ENCODE results near the gene ACTN1.
"Not testable (repeated sequence)": the region's sequence is repeated elsewhere in the genome, so short reads cannot be mapped to it uniquely, and the experiment has no call there.

The ACTN1 gene

DNA sequence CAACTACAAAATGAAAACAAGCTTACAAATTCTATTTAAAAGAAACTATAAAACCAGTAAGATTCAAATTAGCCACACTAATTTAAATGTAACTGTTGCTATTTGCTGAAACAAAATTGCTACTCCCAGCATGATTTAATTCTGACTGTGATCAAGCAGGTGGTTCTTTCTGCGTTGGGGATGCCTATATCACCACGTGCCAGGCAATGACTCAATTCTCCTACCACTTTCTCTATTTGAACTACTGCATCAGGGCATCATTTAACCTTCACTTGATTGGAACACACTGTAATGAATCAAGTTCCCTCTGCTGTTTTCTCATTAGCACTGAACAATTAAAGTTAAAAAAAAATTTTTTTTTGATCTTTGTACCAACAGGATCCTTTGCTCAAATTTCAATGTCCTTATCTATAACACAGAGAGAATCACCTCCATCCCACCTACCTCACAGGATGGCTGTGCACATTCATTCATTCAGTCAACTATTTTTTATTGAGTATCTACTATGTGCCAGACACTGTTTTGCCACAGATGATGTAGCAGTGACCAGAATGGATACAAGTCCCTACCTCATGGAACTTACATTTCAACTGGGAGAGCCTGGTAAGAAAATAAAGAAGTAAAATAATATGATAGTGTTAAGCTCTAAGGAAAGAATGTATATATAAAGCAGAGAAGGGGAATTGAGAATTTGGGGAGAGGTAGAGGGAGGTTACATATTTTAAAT lies 8.0 kb upstream of the ACTN1 start:
- DNase-seq (ENCODE audit: low read depth): no peak

DNA sequence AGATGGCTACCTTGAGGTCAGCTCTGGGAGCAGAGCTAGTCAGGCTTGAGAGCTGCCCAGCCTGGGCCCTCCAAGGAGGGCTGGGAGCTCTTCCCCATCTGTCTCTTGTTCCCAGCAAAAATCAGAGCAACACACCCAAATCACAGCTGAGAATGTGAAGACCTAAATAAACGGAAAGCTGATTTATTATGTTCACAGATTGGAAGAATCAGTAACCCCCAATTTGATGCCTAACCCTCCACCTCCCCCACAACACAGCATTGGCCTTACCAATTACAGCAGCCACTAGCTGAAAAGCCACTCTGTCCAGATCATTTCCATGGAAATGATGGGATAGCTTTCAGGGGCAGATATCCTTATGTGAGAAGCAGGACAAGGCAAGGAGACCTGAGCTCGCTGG lies 7.1 kb upstream of the ACTN1 start:
- no peak for DNase-seq (ENCODE audit: low read depth)

DNA sequence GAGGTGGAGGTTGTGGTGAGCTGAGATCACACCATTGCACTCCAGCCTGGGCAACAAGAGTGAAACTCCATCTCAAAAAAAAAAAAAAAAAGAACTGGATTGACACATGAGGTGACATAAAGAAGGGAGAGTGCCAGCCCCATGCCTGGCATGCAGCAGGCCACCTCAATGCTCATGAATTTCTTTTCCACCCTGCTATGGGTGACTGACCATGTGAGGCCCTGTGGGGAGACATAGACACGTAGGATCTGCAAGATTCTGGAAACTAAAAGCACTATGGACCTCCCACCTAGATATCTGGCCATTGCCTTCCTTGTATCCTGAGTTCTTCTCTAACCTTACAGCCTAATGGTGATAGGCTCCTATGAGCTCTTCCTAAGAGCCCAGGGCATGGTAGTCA lies 5.6 kb upstream of the ACTN1 start:
- no peak for DNase-seq (ENCODE audit: low read depth)

DNA sequence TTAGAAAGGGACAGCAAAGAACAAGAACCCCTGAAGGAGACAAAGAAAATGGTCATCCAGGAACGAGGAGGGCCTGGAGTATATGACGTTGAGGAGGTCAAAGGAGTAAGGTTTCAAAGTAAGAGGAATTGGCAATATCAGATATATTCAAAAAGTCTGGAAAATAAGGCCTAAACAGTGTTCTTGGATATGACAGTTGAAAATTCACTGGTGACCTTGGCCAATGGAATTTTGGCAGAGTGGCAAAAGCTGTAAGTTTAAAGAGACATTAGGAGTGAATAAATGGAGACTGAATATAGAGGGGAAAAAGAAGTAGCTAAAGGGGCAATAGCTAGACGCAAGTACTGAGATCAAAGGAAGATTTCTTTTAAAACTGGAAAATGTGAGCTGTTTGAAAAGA lies 4.1 kb upstream of the ACTN1 start:
- DNase-seq (ENCODE audit: low read depth): no peak

DNA sequence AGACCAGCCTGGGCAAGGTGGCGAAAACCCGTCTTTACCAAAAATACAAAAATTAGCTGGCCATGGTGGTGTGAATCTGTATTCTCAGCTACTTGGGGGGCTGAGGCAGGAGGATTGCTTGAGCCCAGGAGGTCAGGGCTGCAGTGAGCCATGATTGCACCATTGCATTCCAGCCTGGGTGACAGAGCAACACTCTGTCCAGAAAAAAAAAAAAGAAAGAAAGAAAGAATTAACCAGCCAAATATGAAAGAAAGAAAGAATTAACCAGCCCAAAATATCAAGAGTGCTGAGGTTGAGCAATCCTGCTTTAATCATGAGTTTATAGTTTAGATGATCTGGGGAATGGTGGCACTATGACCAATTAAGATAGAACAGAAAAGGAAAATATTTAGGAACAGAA lies 3.5 kb upstream of the ACTN1 start:
- no peak for DNase-seq (ENCODE audit: low read depth)

DNA sequence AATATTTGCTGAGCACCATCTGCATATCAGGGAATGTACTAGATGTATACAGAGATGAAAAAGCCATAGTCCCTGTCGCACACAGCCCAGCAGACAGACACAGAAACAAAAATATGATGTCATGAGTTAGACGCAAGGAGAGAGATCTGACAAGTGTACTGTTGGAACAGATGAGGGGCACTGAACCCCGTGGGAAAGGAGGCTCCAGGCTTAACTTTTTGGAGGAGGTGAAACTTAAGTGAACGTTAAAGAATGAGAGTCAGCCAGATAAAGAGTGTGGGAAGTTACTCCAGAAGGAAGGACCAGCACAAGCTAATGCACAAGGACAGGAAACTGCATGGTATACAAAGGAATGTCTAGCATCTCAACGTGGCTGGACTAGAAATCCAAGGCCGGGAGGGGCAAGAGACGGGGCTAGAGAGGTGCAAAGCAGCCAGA lies 2.5 kb upstream of the ACTN1 start:
- no peak for DNase-seq (ENCODE audit: low read depth)

DNA sequence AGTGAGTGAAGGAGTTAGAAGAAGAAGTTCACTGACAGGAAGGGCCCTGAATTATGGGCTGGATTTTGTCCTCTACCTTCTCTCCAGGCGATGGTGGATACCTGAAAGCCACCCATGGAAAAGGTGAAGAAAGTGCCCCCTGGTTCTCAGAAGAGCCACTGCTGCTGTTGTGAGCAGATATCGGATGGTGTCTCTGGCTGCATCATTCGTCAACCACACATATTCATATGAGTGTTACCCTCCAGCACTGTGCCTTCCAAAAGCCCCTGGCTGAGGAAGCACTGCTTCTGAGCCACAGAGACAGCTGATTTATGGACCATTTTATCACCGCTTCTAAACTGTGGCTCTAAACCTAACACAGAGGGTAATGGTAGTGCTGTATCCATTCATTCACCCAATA lies 2.0 kb upstream of the ACTN1 start:
- no peak for DNase-seq (ENCODE audit: low read depth)

DNA sequence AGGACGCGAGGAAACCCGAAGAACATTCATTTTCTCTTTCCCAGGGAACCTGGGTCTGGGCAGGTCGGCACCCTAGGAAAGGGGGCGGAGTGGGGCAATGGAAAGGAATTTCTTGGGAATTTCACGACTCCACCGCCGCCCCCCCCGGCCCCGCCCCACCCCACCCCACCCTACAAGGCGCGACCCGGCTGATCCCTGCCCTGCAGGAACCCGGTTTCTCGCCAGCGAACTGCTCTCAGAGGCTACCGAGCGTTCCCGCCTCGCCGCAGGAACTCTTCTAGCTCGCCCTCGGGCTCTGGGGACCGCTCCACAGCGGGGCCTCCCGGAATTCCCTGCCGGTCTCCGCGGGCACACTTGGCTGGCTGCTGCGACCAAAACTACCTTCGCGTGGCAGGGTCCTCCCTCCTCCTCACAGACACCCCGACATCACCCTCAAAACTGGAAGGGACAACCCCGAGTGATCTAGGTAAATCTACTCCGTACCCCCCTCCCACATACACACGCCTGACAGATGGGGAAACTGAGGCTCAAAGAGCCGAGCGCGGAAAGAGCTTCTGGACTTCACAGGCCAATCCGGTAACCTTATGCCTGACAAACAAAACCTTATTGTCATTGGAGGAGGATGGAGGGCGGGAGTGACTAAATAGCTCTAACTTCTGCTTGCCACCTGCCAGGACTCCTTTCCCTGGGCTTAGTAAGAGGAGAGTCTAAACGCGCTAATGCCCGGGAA lies 785 bp upstream of the ACTN1 start:
- no peak for DNase-seq (ENCODE audit: low read depth)

DNA sequence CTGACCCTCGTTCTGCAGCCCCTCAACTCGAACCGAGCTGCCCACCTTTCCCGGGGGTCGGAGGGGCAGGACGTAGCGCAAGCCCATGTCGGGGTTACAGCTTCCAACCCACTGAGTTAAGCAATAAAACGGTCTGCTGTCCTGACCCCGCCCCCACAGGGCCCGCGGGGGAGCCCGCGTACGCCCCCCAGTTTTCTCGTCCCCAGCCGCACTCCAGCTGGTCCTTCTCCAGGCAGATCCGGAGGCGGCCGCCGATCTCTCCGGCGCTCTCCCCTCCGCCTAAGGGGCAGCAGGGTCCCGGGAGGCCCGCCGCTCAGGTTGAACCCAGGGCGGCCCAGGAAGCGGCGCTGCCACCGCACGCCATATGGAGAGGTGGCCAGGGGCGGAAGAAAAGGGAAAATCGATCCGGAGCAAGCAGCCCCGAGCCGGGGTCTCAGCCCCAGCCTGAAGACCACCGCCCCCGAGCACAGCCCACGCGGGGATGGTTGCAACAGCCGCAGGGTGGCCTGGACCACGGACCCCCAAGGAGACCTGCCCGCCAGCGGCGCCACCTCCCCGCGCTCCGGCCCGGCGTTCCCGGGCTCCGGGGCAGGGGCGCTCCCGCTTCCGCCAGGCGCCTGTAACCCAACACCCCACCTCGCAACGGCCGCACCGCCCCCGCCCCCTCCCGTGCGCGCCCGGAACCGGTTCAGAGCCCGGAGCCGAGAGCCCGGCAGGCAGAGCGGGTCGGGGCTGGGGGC lies 760 bp downstream of the ACTN1 start:
- DNase-seq (ENCODE audit: low read depth): no peak

DNA sequence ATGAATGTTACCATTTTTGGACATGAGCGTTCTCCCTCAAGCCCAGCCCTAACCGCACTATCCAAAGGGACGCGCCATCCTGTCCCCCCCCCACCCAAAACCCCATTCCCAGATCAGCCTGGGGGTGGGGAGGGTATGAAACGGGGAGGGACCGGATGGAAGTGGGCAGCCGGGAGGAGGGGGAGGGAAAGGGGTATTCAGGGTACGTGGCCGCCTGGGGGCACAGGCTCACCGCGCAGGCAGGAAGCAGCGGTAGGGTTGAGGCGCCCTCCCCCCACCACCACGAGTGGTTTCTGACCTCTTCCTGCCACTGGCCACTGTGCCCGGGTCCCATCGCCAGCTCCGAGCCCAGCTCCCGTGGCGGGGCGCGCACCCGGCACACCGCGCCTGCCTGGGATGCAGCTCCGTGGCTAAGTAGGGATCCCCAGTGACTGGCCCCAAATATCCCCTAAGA lies 1.4 kb downstream of the ACTN1 start:
- peak; percentile 93 for DNase-seq (ENCODE audit: low read depth)

DNA sequence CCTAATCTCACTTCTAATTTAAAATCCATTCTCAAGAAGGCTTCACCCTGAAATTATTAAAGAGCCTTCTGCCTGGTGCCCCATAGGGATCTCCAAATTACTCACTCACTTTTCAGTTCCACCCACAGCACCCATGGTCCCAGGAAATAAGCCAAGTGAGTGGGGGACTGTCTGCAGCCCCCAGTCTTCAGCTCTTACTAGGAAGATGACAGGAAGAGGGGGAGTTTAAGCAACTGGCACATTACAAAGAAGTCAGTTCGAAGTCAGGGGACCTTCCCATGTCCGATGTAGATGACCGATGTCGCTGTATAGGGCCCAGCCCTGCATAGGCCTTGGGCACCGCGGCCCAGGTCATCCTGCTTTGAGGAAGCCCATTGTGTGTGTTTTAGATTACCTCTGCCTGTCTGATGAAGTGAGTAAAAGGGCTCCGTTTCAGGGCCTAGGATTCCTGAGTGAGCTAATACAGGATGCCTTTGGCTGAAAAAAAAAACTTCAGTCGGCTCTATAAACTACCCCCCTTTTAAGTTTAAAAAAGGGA lies 1.9 kb downstream of the ACTN1 start:
- DNase-seq (ENCODE audit: low read depth): no peak

DNA sequence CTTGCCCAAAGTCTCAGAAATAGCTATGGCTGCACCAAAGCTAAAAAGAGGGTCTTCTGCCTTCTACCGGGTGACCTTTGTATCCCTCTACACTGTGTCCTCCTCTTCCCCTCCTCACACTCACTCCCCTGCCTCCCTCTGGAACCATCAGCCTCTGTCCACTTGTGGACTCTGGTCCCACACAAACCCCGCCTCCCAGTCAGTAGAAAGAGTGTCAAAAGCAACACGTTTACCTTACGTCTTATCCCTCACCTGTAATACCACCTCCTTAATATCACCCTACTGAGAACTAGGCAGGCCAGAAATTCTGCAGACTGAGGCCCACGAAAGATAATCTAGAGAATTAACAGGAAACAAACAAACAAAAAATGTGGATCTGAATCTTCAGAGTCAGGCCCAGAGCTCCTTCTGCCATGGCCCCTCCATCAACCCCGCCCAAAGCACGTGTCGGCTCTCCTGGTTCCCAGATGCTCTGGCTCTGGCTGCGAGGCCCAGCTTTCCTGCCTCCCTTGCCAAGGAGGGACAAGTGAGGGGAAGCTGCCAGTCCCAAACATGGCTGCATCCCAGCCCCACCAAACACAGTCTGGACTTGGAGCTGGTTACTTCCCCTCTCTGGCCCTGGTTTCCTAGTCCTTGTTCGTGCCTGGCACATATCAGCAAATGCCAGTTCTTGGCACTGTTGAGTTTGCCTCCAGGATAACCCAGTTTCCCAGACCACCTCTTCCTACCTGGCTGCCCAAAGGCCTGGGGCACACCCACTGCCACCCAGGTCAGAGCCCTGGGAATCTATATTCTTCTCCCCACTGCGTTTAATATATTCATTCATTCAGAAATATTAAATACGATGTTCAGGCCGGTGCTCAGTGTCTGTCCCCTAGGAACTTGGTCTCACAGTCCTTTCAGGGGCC lies 2.7 kb downstream of the ACTN1 start:
- DNase-seq (ENCODE audit: low read depth): no peak

DNA sequence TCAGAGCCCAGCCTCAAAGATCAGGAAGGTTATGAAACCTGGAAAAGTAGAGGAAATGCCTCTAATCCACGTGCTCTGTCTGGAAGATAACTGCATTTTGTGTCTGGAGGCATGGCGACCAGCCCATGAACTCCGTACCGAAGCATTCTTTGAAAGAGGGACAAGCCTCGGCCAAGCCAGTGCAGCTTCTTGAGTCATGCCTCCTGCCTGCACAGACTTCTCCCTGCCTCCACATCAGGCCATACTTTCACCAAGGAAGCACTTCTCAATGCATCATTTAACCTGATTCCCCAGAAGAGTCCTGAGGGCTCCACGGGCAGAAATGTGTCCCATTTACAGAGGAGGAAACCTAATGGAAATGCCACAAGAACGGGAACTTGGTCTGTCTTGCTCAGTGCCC lies 3.4 kb downstream of the ACTN1 start:
- DNase-seq (ENCODE audit: low read depth): no peak

DNA sequence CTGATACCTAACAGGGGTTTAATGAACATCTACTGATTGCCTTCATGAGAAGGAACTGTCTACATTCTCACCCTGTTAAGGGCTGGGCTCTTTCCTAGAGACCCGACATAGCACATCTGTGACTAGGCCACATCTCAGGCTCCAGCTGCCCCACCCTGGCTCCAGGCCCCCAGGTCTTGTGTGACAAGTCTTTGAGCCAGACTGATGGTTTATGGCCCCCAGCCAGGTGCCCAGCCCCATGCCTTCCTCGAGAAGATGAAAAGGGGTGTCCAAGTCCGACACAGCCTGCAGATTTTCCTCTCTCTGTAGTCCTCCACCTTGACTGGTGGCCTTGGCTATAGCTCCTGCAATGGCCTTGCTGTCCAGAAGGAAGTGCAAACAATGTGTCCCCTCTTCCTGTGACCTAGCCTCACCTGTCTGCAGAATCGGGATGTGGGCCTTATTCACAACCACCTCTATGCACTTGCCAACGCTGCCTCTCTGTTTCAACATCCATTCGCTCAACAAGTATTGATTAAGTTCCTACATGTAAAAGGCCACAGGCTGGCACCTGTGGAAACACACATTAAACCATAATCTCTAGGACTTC lies 4.2 kb downstream of the ACTN1 start:
- no peak for DNase-seq (ENCODE audit: low read depth)

DNA sequence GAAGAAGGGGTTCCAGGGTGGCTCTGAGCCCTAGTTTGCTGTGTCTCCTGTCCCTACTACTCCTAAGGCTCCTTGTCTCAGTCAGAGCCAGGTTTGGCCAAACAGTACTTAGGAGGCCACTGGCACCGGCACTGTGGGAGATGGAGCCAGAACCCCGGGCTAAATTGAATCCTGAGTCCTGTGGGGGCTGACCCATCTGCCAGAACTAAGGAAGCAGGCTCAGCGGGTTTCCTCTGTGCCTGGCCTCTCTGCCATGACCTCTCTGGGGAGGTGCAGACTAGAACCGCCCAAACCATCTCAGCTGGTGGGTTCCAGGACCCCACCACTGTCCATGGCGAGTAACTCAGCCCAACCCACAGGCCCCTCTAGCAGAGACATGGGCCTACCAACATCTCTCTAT lies 5.5 kb downstream of the ACTN1 start:
- DNase-seq (ENCODE audit: low read depth): no peak

DNA sequence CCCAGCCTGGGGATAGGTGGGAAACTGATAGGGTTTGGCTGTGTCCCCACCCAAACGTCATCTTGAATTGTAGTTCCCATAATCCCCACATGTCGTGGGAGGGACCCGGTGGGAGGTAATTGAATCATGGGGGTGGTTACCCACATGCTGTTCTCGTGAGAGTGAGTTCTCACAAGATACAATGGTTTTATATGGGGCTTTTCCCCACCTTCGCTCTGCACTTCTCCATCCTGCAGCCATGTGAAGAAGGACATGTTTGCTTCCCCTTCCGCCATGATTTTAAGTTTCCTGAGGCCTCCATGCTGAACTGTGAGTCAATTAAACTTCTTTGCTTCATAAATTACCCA lies 5.9 kb downstream of the ACTN1 start:
- not testable (repeated sequence) for DNase-seq (ENCODE audit: low read depth)

DNA sequence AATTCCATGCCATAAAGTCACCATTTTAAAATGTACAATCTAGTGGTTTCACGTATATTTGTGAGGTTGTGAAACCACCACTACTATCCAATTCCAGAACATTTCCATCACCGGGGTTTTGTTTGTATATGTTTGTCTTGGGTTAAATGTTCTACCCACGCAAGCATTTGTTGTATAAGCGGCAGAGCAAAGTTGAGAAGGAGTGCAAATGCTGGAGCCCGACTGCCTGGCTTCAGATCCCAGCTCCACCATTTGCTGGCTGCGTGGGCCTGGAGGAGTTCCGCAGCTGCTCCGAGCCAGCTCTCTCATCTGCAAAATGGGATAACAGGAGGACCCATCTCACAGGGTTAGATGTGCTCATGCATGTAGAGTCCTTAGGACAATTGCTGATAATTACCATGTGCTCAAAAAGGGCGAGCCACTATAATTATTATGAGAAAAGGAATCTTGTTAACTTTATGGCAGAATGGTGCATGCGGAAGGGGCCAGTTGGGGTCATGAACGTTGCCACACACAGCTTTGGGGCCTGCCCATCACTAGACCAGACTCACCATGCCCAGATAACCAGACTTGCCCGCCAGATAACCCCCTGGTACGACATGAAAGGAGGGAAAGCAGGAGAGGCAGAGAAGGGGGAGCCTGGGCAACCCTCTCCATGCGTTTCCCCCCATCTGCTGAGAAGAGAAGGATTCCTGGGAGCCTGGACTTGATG lies 6.4 kb downstream of the ACTN1 start:
- no peak for DNase-seq (ENCODE audit: low read depth)

DNA sequence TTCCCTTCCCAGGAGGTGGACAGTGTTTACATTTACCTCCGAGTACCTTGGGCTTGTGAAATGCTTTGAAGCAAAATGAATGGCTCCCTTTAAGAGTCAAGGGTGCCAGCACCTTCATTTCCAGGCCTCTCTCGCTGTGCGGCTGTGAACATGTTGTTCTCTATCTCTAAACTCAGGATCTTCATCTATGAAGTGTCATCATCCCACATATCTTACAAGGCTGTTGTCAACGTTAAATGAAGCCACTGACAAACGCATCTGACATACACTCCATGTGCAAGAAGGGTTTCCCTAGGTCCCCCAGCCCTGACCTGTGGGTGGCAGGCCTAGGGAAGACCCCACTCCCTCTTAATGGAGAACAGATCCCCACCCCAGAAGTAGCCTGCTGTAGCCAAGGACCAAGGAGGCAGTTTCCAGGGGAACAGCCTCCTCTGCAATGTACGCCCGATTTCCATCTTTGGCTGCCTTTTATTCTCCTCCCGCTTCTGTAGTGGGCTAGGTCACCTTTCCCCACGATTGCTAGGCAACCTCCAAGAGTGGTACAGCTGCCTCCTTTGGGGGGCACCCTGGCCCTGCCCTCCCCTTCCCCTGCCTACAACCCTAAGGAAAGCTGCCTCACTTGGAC lies 7.6 kb downstream of the ACTN1 start:
- no peak for DNase-seq (ENCODE audit: low read depth)

DNA sequence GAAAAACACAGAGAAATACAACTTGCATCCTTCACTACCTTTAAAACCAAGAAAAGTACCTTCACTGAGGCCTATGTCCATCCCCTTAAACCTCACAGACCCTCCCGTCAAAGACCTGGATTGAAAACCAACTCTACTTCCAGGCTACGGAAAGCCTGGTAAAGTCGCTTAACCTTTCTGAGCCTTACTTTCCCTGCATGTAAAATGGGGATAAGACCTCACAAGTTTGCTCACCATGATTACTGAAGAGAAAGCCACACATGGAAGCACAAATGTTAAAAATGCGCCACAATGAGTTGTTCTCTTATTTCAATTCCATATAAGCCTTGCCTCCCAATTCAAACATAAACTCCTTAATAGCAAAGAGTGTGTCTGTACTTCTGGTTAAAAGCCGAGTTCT lies 8.4 kb downstream of the ACTN1 start:
- DNase-seq (ENCODE audit: low read depth): no peak

DNA sequence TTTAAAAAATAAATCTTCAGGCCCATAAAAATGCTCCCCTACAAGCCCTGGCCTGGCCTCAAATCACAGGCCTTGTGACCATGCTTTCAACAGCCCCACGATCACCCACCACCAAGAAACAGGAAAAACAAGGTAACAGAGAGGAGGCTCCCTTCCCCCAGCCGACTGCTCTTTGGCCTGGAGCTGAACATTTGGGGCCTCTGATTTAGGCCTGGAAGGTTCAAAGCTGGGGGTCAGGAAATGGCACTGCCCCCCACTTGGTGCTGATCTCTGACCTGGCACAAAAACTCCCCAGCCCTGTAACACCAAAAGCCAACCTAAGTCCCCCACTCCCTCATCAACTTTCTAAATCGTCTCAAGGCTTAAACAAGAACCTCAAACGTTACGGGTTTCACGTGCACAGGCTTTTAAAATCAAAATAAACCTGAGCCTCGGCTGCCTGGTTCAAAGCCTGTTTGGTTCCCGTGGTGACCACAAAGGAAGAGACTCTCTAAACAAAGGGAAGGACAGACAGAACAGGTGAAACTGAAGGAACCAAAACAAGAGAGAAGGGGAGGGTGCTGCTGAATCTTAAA lies 9.0 kb downstream of the ACTN1 start:
- DNase-seq (ENCODE audit: low read depth): no peak
